WERI-Rb-1 (cell line): ENCODE measurements around the gene RRM1.

Experiments used
- DNase-seq: peaks from one replicate; pipeline ENCODE4 v3.0.0-alpha.2; 2020
- H3K27ac ChIP-seq: fragments of 250-450 bp; sonication (Bioruptor Pico); 2 replicates; pipeline ENCODE4 v1.5.1; 2020; ENCODE audit warnings: mild to moderate bottlenecking, moderate library complexity
- H3K27me3 ChIP-seq: fragments of 250-450 bp; sonication (Bioruptor Pico); 2 replicates; pipeline ENCODE4 v1.5.1; 2021; ENCODE audit warnings: mild to moderate bottlenecking, low read depth, moderate library complexity; ENCODE audit not compliant: insufficient read depth, severe bottlenecking
- H3K36me3 ChIP-seq: fragments of 250-450 bp; sonication (Bioruptor Pico); 2 replicates; pipeline ENCODE4 v1.5.1; 2020; ENCODE audit warnings: mild to moderate bottlenecking, moderate library complexity
- H3K4me3 ChIP-seq: 2 replicates; pipeline ENCODE4 v1.5.1; 2011; ENCODE audit warnings: low read depth, mild to moderate bottlenecking, control low read depth, low read length
- H3K9me3 ChIP-seq: fragments of 250-450 bp; sonication (Bioruptor Pico); 2 replicates; pipeline ENCODE4 v1.5.1; 2021; ENCODE audit warnings: mild to moderate bottlenecking, moderate library complexity; ENCODE audit not compliant: severe bottlenecking
- CTCF ChIP-seq: IDR thresholded peaks from 2 replicates; pipeline ENCODE4 v1.5.1; 2011; ENCODE audit warnings: low read depth, mild to moderate bottlenecking, control low read depth, inconsistent platforms, low read length

Gene RRM1

GRCh38 chr11:4186464-4187054, 92.0 kb downstream of the RRM1 start:
- no peak for TF ChIP-seq CTCF
- Histone ChIP-seq H3K9me3 (peaks cover 3% of the 10 kb centered on the region), H3K36me3 (no peaks in the 10 kb centered on the region), H3K27ac (no peak overlapping the region), H3K27me3 (peaks cover 45% of the 10 kb centered on the region), H3K4me3 (peak overlapping the region; percentile 53)
- DNase-seq = no peak

GRCh38 chr11:4187055-4187988, 92.7 kb downstream of the RRM1 start:
- peak; percentile 88 for TF ChIP-seq CTCF
- H3K27ac ChIP-seq = no peak overlapping the region
- peak overlapping the region; percentile 53 for H3K4me3 ChIP-seq
- peak; percentile 77 for DNase-seq
- H3K9me3 ChIP-seq = peaks cover 3% of the 10 kb centered on the region
- H3K36me3 ChIP-seq = no peaks in the 10 kb centered on the region
- H3K27me3 ChIP-seq = peaks cover 52% of the 10 kb centered on the region
